NOMO-1 (cell line): ENCODE data around the gene ANKRD55.
"Not testable (repeated sequence)": the region's sequence is repeated elsewhere in the genome, so short reads cannot be mapped to it uniquely, and the experiment has no call there.

ENCODE experiments used
- DNase-seq, 2 experiments: peaks; one replicate each; lab custom pipeline; 2025; ENCODE audit not compliant: unreplicated experiment in 2 of 2; lab: John Stamatoyannopoulos, UW

The ANKRD55 gene

GRCh38 chr5:56111404-56111781 is 121.7 kb downstream of the ANKRD55 start:
- no peak for DNase-seq

GRCh38 chr5:56110646-56111403 is 122.3 kb downstream of the ANKRD55 start:
- no peak for DNase-seq

GRCh38 chr5:56108246-56108645 is 124.9 kb downstream of the ANKRD55 start:
- DNase-seq: no peak

- DNase-seq: no peak
These were observed 126.3 kb downstream of the ANKRD55 start for GRCh38 chr5:56106837-56107236.

GRCh38 chr5:56105511-56106291 is 127.4 kb downstream of the ANKRD55 start:
- no peak for DNase-seq

- DNase-seq: no peak
These were observed 130.2 kb downstream of the ANKRD55 start for GRCh38 chr5:56102889-56103288.

- not testable (repeated sequence) for DNase-seq
These were observed 130.9 kb downstream of the ANKRD55 start for GRCh38 chr5:56102207-56102606.

GRCh38 chr5:56101180-56101579 is 131.9 kb downstream of the ANKRD55 start:
- no peak for DNase-seq

GRCh38 chr5:56100439-56101176 is 132.5 kb downstream of the ANKRD55 start:
- DNase-seq: no peak

GRCh38 chr5:56099346-56099745 is 133.8 kb downstream of the ANKRD55 start:
- no peak for DNase-seq

- no peak for DNase-seq
These were observed 136.1 kb downstream of the ANKRD55 start for GRCh38 chr5:56097055-56097454.

GRCh38 chr5:56095579-56096102 is 137.5 kb downstream of the ANKRD55 start:
- no peak for DNase-seq

- no peak for DNase-seq
These were observed 138.4 kb downstream of the ANKRD55 start for GRCh38 chr5:56094579-56095361.

- DNase-seq: no peak
These were observed 139.2 kb downstream of the ANKRD55 start for GRCh38 chr5:56093970-56094369.

GRCh38 chr5:56092115-56092514 is 141.0 kb downstream of the ANKRD55 start:
- no peak for DNase-seq

- no peak for DNase-seq
These were observed 141.5 kb downstream of the ANKRD55 start for GRCh38 chr5:56091664-56092063.

GRCh38 chr5:56090793-56091460 is 142.2 kb downstream of the ANKRD55 start:
- no peak for DNase-seq

GRCh38 chr5:56088967-56089829 is 143.9 kb downstream of the ANKRD55 start:
- DNase-seq: no peak

GRCh38 chr5:56088431-56088949 is 144.6 kb downstream of the ANKRD55 start:
- DNase-seq: no peak
